ENCODE measurements around the gene CEACAM6. TPM values are rescaled to one million over a fixed set of nuclear protein-coding genes. Genes with fewer than 3 reads are reported as not detected.

Gene CEACAM6
- polyA plus RNA-seq, 2 of the 4 experiments (the other 2 are of a cell fraction) = 0.97 to 17.7 TPM

DNA sequence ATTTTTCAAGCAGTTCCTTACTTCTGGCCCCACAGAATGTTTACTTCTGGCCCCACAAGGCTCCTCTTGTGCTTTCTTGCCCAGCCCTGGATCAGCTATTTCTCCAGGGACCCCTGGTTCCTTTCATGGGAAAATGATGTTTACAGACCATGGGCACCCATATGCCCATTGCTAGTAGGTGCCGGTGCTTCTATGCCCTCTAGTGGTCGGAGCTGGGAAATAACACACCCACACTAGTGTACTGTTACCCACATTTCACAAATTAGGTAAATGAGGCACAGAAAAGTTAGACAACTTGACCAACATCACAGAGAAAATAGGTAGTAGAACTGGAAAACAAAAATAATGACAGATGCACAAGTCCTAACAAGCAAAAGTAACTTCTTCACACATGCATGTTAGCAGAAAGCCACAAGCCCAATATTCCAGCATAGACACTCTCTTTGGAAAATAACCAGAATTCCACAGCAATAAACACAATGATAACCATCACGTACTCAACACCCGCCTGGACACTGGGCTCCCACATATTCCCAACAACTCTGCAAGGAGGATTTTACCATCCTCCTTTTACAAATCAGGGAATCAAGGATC is 1.3 kb upstream of the CEACAM6 start:
- H3K9me3 ChIP-seq = no peaks in the 10 kb centered on the region
- no peak overlapping the region for H3K4me2 ChIP-seq
- CTCF ChIA-PET = interaction anchor here (0.6 to 16.6 kb wide), 46 partner anchors 11 to 1807 kb away, joined by 3 to 474 read pairs (median 10); partner anchors contain the start of genes CEACAM3 and CEACAM7
- POLR2A ChIA-PET = interaction anchor here (0.7 kb wide), 1 partner anchor 1309 kb away, joined by 3 read pairs; no protein-coding TSS in a partner anchor
- H3K27ac ChIP-seq = no peak overlapping the region
- H3K4me1 ChIP-seq = no peaks in the 10 kb centered on the region
- WGBS (ENCODE audit: missing lambda C conversion rate) = under 1% methylated on average over 4 of the region's 4 CpGs
- FAIRE-seq = peak; percentile 100
- ATAC-seq = peak; percentile 61 to 91; a peak in 5 of 6 replicates
- peak; percentile 47 to 69 for DNase-seq (ENCODE audit: low read depth in 1 of 2, low spot score in 1 of 2)
- TF ChIP-seq, protein P1, sequence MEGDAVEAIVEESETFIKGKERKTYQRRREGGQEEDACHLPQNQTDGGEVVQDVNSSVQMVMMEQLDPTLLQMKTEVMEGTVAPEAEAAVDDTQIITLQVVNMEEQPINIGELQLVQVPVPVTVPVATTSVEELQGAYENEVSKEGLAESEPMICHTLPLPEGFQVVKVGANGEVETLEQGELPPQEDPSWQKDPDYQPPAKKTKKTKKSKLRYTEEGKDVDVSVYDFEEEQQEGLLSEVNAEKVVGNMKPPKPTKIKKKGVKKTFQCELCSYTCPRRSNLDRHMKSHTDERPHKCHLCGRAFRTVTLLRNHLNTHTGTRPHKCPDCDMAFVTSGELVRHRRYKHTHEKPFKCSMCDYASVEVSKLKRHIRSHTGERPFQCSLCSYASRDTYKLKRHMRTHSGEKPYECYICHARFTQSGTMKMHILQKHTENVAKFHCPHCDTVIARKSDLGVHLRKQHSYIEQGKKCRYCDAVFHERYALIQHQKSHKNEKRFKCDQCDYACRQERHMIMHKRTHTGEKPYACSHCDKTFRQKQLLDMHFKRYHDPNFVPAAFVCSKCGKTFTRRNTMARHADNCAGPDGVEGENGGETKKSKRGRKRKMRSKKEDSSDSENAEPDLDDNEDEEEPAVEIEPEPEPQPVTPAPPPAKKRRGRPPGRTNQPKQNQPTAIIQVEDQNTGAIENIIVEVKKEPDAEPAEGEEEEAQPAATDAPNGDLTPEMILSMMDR (IDR thresholded peaks at IDR 0.05) = peak; percentile 87
- TF ChIP-seq EHMT2 (IDR thresholded peaks at IDR 0.05; ENCODE audit: low read depth) (0 out of 2 replicates have a peak, but pooled peaks have one; percentile 9), KDM1A (IDR thresholded peaks at IDR 0.05; ENCODE audit: low read depth) (no peak), HOXA7 (CRISPR knock-in tag; IDR thresholded peaks at IDR 0.05) (no peak), SMC3 (IDR thresholded peaks at IDR 0.05) (peak; percentile 31; the same call in 1 of the 3 replicates), RAD21 (conservative IDR thresholded peaks at IDR 0.05 in 1 of 2, IDR thresholded peaks at IDR 0.05 in 1 of 2) (peak; percentile 45 to 66), CHD4 (IDR thresholded peaks at IDR 0.05; ENCODE audit: borderline replicate concordance) (0 out of 2 replicates have a peak, but pooled peaks have one; percentile 8), RNF2 (IDR thresholded peaks at IDR 0.05; ENCODE audit: borderline replicate concordance, low read depth) (no peak), TP53 (CRISPR knock-in tag; IDR thresholded peaks at IDR 0.05) (no peak)
- H3K4me3 ChIP-seq = no peak overlapping the region

DNA sequence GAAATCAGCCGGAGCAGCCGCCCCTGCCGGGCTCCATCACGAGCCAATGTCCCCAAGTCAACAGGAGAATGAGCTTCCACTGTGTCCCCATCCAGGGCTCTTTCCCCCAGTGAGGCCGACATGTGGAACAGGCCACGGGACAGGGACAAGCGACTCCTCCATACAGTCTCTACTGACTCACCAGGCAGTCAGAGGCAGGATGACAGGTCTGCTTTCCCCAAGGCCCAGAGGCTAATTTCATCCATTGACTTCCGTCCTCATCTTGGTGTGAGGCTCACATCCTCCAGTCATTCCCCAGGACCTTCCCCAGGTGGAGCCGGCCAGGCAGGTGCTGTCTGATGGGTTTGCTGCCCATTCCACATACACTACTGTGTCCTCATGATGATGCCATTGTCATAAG is 3.5 kb downstream of the CEACAM6 start:
- POLR2A ChIA-PET = no interaction called here
- ATAC-seq = no peak
- WGBS (ENCODE audit: missing lambda C conversion rate) = 44% methylated on average over 9 of the region's 9 CpGs
- peak; percentile 46 for FAIRE-seq
- Histone ChIP-seq H3K9me3 (no peaks in the 10 kb centered on the region), H3K4me1 (no peaks in the 10 kb centered on the region), H3K4me3 (no peak overlapping the region), H3K4me2 (no peak overlapping the region), H3K27ac (no peak overlapping the region)
- DNase-seq (ENCODE audit: low read depth in 1 of 2, low spot score in 1 of 2) = no peak
- TF ChIP-seq ZC3H11A (IDR thresholded peaks at IDR 0.05) (no peak), HEYL (CRISPR knock-in tag; IDR thresholded peaks at IDR 0.05) (no peak), GATA3 (IDR thresholded peaks at IDR 0.05; ENCODE audit: borderline replicate concordance) (no peak), ZSCAN20 (CRISPR knock-in tag; IDR thresholded peaks at IDR 0.05) (no peak), EHF (CRISPR knock-in tag; IDR thresholded peaks at IDR 0.05) (no peak), POLR2AphosphoS2 (conservative IDR thresholded peaks at IDR 0.05; ENCODE audit: low read length) (no peak), KDM5A (IDR thresholded peaks at IDR 0.05) (no peak), CBX2 (IDR thresholded peaks at IDR 0.05; ENCODE audit: borderline replicate concordance, low read depth) (no peak), CHD2 (IDR thresholded peaks at IDR 0.05; ENCODE audit: low read length, partially characterized antibody) (no peak), RFX5 (IDR thresholded peaks at IDR 0.05) (no peak), HOXA7 (CRISPR knock-in tag; IDR thresholded peaks at IDR 0.05) (no peak), CBX8 (IDR thresholded peaks at IDR 0.05) (no peak), MAFK (IDR thresholded peaks at IDR 0.05; ENCODE audit: partially characterized antibody) (no peak), RNF2 (IDR thresholded peaks at IDR 0.05; ENCODE audit: borderline replicate concordance, low read depth) (no peak)
- TF ChIP-seq, protein P2, sequence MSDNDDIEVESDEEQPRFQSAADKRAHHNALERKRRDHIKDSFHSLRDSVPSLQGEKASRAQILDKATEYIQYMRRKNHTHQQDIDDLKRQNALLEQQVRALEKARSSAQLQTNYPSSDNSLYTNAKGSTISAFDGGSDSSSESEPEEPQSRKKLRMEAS (IDR thresholded peaks at IDR 0.05) = no peak
- TF ChIP-seq, protein P3, sequence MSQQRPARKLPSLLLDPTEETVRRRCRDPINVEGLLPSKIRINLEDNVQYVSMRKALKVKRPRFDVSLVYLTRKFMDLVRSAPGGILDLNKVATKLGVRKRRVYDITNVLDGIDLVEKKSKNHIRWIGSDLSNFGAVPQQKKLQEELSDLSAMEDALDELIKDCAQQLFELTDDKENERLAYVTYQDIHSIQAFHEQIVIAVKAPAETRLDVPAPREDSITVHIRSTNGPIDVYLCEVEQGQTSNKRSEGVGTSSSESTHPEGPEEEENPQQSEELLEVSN (IDR thresholded peaks at IDR 0.05; ENCODE audit: borderline replicate concordance, low read depth) = no peak
- TF ChIP-seq, protein P4, sequence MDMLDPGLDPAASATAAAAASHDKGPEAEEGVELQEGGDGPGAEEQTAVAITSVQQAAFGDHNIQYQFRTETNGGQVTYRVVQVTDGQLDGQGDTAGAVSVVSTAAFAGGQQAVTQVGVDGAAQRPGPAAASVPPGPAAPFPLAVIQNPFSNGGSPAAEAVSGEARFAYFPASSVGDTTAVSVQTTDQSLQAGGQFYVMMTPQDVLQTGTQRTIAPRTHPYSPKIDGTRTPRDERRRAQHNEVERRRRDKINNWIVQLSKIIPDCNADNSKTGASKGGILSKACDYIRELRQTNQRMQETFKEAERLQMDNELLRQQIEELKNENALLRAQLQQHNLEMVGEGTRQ (IDR thresholded peaks at IDR 0.05) = no peak
- CTCF ChIA-PET = interaction anchor here (1.2 to 16.6 kb wide), 6 partner anchors 12 to 117 kb away, joined by 4 to 474 read pairs (median 61); partner anchors contain the start of gene CEACAM3
